ENCODE results near the gene CBY2.

- TF ChIP-seq, protein P1, sequence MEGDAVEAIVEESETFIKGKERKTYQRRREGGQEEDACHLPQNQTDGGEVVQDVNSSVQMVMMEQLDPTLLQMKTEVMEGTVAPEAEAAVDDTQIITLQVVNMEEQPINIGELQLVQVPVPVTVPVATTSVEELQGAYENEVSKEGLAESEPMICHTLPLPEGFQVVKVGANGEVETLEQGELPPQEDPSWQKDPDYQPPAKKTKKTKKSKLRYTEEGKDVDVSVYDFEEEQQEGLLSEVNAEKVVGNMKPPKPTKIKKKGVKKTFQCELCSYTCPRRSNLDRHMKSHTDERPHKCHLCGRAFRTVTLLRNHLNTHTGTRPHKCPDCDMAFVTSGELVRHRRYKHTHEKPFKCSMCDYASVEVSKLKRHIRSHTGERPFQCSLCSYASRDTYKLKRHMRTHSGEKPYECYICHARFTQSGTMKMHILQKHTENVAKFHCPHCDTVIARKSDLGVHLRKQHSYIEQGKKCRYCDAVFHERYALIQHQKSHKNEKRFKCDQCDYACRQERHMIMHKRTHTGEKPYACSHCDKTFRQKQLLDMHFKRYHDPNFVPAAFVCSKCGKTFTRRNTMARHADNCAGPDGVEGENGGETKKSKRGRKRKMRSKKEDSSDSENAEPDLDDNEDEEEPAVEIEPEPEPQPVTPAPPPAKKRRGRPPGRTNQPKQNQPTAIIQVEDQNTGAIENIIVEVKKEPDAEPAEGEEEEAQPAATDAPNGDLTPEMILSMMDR (IDR thresholded peaks at IDR 0.05): no peak
- no peak for TF ChIP-seq POLR2A (IDR thresholded peaks at IDR 0.05)
Observed at GRCh38 chr13:45690636-45691035, 11.5 kb upstream of the CBY2 start.
